ENCODE measurements around the gene CHST13. TPM values are rescaled to one million over a fixed set of nuclear protein-coding genes. Genes with fewer than 3 reads are reported as not detected.

The CHST13 gene
- total and polyA plus RNA-seq, 2 of the 4 experiments (the other 2 are of a cell fraction), result not detected

GRCh38 chr3:126528800-126529541, 5.0 kb downstream of the CHST13 start (continued):
- no peak for TF ChIP-seq SMC3 (IDR thresholded peaks at IDR 0.05; ENCODE audit: low read depth, low read length)

- no peak overlapping the region for H3K23ac ChIP-seq (ENCODE audit: low read depth, low read length)
- no peak overlapping the region for H3K56ac ChIP-seq (ENCODE audit: extremely low read depth, insufficient read depth, low read length)
- intact Hi-C loops (cut with micrococcal nuclease), result no loop called here
- no peak overlapping the region for H2AK9ac ChIP-seq (replicated peaks; ENCODE audit: low read depth, low read length, poor library complexity)
- no peak overlapping the region for H2AK5ac ChIP-seq (ENCODE audit: low read depth, low read length)
- 13% methylated on average over 3 of the region's 7 CpGs; no CpG with 5 or more reads in 1 of the 2 experiments for WGBS, 2 experiments (ENCODE audit: extremely low coverage in 2 of 2, insufficient read length in 1 of 2)
- H4K8ac ChIP-seq (ENCODE audit: low read depth in 2 of 2, low read length in 2 of 2), result no peak overlapping the region
- H3K27me3 ChIP-seq (ENCODE audit: control insufficient read depth, insufficient read depth, low read length), result peaks cover 36% of the 10 kb centered on the region
- H4K20me1 ChIP-seq (ENCODE audit: insufficient read depth, low read length), result no peaks in the 10 kb centered on the region
- H3K14ac ChIP-seq (replicated peaks; ENCODE audit: low read depth, low read length), result no peak overlapping the region
- H2BK5ac ChIP-seq (ENCODE audit: low read depth, low read length, poor library complexity, severe bottlenecking), result no peak overlapping the region
- no peak overlapping the region for H4K91ac ChIP-seq (ENCODE audit: insufficient read depth, low read depth, low read length)
- H3K18ac ChIP-seq (ENCODE audit: low read depth, low read length), result no peak overlapping the region
- ChIA-PET CTCF (no interaction called here), POLR2A (ENCODE audit: unreplicated experiment) (no interaction called here)
- no peak overlapping the region for H3K4me3 ChIP-seq (ENCODE audit: insufficient read depth, low read depth, low read length)
- dilution Hi-C loops (cut with HindIII; ENCODE audit: low sequenced_read_pairs, unreplicated experiment), result no loop called here
- H3K79me1 ChIP-seq (ENCODE audit: low read depth in 1 of 2, low read length in 2 of 2), result no peaks in the 10 kb centered on the region
- H2BK20ac ChIP-seq (ENCODE audit: low read depth, low read length), result no peak overlapping the region
- H3K9me1 ChIP-seq (ENCODE audit: insufficient read depth, low read length), result no peaks in the 10 kb centered on the region; the same call in 1 of the 2 replicates
- no peaks in the 10 kb centered on the region for H3K4me1 ChIP-seq (ENCODE audit: control insufficient read depth, insufficient read depth, low read length)
- no peak overlapping the region for H3K4ac ChIP-seq (ENCODE audit: low read depth, low read length)
- H4K5ac ChIP-seq (ENCODE audit: low read depth, low read length), result no peak overlapping the region
- ATAC-seq (ENCODE audit: low read depth), result no peak
- DNase-seq, result no peak
- no TSS peak for BruUV-seq (replicated peaks)
- H3K9ac ChIP-seq (ENCODE audit: low read depth, low read length), result no peak overlapping the region
- no peak overlapping the region for H2BK15ac ChIP-seq (ENCODE audit: low read depth, low read length)
- no peak overlapping the region for H3K4me2 ChIP-seq (ENCODE audit: low read depth, low read length)
- in situ Hi-C loops (cut with MboI; ENCODE audit: low sequenced_read_pairs), result loop anchor here (10.0 kb wide), 1 partner anchor 925 kb away; no protein-coding TSS in a partner anchor
- H2BK120ac ChIP-seq (ENCODE audit: low read depth, low read length), result no peak overlapping the region
- H2AFZ ChIP-seq (replicated peaks; ENCODE audit: low read length, poor library complexity), result no peak overlapping the region
- H3K27ac ChIP-seq (ENCODE audit: insufficient read depth, low read length), result no peak overlapping the region
- no peaks in the 10 kb centered on the region for H3K9me3 ChIP-seq (ENCODE audit: control insufficient read depth, insufficient read depth, low read length)
- H3K36me3 ChIP-seq (ENCODE audit: control insufficient read depth, insufficient read depth, low read length), result no peaks in the 10 kb centered on the region
- TF ChIP-seq NFE2L2 (IDR thresholded peaks at IDR 0.05; ENCODE audit: low read depth, low read length), result no peak
- TF ChIP-seq POLR2A (IDR thresholded peaks at IDR 0.05; ENCODE audit: low read depth, low read length), result no peak
- no peak for TF ChIP-seq RAD21 (IDR thresholded peaks at IDR 0.05; ENCODE audit: low read length)
- TF ChIP-seq MXI1 (IDR thresholded peaks at IDR 0.05; ENCODE audit: borderline replicate concordance, low read depth, low read length), result no peak
- no peak for TF ChIP-seq CEBPB (IDR thresholded peaks at IDR 0.05; ENCODE audit: low read depth, low read length)
- no peak for TF ChIP-seq USF2 (IDR thresholded peaks at IDR 0.05; ENCODE audit: low read depth, low read length)
- no peak for TF ChIP-seq RCOR1 (IDR thresholded peaks at IDR 0.05; ENCODE audit: insufficient replicate concordance, low read length)
- TF ChIP-seq ELK1 (IDR thresholded peaks at IDR 0.05; ENCODE audit: borderline replicate concordance, low read depth, low read length), result no peak
- no peak for TF ChIP-seq CHD1 (IDR thresholded peaks at IDR 0.05; ENCODE audit: low read depth, low read length)
- TF ChIP-seq FOS (IDR thresholded peaks at IDR 0.05; ENCODE audit: low read depth, low read length), result no peak
- TF ChIP-seq RFX5 (IDR thresholded peaks at IDR 0.05; ENCODE audit: low read depth, low read length), result no peak
- TF ChIP-seq CTCF (conservative IDR thresholded peaks at IDR 0.05; ENCODE audit: low read depth, low read length), result no peak
Measured at GRCh38 chr3:126529585-126530170, 5.7 kb downstream of the CHST13 start.
